ENCODE data around the gene NPC1L1. TPM values are rescaled to one million over a fixed set of nuclear protein-coding genes. Genes with fewer than 3 reads are reported as not detected.

The NPC1L1 gene
- total and polyA plus RNA-seq, 2 of the 13 experiments (the other 11 are each of a cell fraction or from before 2014, with no cell fraction given): 4.8 to 14.5 TPM

DNA sequence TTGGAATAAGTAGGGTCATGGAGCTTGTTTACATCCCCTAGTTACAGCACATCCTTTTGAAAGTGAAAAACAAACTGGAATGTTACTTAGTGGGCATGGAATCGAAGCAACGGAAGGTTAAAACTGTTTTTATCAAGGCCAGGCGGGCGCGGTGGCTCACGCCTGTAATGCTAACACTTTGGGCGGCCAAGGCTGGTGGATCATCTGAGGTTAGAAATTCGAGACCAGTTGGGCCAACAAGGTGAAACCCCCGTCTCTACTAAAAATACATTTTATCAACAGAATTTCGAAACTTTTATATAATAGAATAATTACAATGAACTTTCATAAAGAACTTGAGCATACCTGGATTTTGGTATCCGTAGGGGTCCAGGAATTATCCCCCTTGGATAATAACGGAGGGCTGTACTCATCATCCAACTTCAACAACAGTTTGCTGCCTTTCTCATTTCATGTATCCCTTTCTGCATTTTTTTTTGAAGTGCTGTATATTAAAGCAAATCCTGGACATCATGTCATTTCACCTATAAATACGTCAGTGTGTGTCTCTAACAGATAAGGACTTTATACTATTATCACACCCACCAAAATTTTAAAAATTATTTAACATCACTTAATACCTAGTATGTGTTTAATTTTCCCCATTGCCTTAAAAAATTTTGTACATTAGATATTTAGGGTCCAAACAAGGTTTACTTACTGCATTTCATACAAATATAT, 42.2 kb upstream of the NPC1L1 start:
- Histone ChIP-seq H3K27ac (ENCODE audit: extremely low read length, insufficient read depth, low read length) (no peak overlapping the region), H3K27me3 (ENCODE audit: control insufficient read depth in 1 of 2, insufficient read depth in 2 of 2, low read length in 2 of 2) (peaks cover 0 to 11% of the 10 kb centered on the region in 2 experiments; a peak in 1 of 5 replicates), H3K79me2 (ENCODE audit: insufficient read depth, low read length) (peaks cover 23% of the 10 kb centered on the region), H3K4me1 (ENCODE audit: insufficient read depth, low read length) (peaks cover 37% of the 10 kb centered on the region), H2AFZ (ENCODE audit: low read length) (no peak overlapping the region), H3K9me3 (ENCODE audit: low read length) (no peaks in the 10 kb centered on the region), H3K4me2 (ENCODE audit: low read depth, low read length) (peak overlapping the region; percentile 71), H4K20me1 (ENCODE audit: insufficient read depth, low read length) (no peaks in the 10 kb centered on the region), H3K36me3 (replicated peaks in 1 of 2; ENCODE audit: control insufficient read depth in 1 of 2, insufficient read depth in 2 of 2, low read length in 2 of 2) (peaks cover 8 to 12% of the 10 kb centered on the region in 2 experiments; a peak in 4 of 5 replicates), H3K4me3 (replicated peaks in 1 of 3; ENCODE audit: insufficient read depth in 1 of 3, low read depth in 2 of 3, low read length in 3 of 3) (peak overlapping the region; percentile 57 to 80 (median 62); a peak in 5 of 6 replicates), H3K9ac (ENCODE audit: insufficient read depth, low read depth, low read length) (peak overlapping the region; percentile 76)
- in situ Hi-C loops (cut with HindIII; ENCODE audit: extremely low pct_ligation_motif_present, low pct_unique_long_range_greater_than_20kb) (loop anchor here (25.0 kb wide), 1 partner anchor 179 kb away; no protein-coding TSS in a partner anchor), intact Hi-C loops (cut with micrococcal nuclease; ENCODE audit: unreplicated experiment) (no loop called here)
- no TSS peak for BruUV-seq (replicated peaks)
- 0 out of 2 replicates have a peak, but pooled peaks have one; percentile 12 for TF ChIP-seq ZNF224 (CRISPR knock-in tag; IDR thresholded peaks at IDR 0.05)
- TF ChIP-seq WIZ (CRISPR knock-in tag; IDR thresholded peaks at IDR 0.05): no peak
- 0 out of 2 replicates have a peak, but pooled peaks have one; percentile 11 for TF ChIP-seq ZBTB38 (CRISPR knock-in tag; IDR thresholded peaks at IDR 0.05)
- no peak for FAIRE-seq
- DNase-seq (ENCODE audit: low spot score): no peak
- POLR2A ChIA-PET: interaction anchor here (0.6 to 3.0 kb wide), 8 partner anchors 8 to 389 kb away, joined by 3 to 34 read pairs (median 10); partner anchors contain the start of genes DDX56, H2AZ2 and OGDH
- ATAC-seq: no peak
- CTCF ChIA-PET (ENCODE audit: low intra/inter-chr PET ratio, low total read pairs): no interaction called here
- 98% methylated on average over 13 of the region's 13 CpGs for WGBS (ENCODE audit: low lambda C conversion rate)

DNA sequence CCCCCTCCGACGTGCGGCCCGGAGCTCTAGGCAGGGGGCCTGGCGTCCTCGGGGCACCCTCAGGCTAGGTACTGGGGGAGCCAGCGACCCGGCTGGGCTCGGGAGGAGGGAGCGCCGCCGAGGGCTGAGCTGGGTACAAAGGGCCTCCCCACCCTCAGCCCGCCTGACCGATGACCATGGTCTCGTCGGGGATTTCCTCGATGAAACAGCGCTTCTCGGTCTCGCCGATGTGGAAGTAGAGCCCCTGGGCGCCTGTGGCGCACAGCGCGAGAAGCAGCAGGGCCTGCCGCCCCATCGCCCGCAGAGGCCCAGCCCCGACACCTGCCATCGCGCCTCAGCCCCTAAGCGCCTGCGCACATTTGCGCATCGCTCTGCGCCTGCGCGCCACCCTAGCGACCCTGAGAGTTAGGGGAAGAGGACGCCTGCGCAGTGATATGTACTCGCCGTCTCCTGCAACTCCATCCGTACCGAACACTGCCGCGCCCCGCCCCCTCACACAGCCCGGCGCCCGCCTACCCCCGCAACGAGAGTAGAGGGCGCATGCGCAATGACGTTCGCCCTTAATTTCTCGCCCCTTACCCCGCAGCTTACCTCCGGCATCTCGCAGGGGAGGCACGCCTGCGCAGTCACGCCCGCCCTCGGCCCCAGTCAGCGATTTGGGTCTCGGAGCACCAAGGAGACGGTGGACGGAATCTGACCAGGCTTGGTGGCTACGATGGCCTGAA, 40.9 kb upstream of the NPC1L1 start, which contains the start of gene TMED4:
Gene TMED4, minus strand, starts transcription at position 353 of the 725 bp plus-strand sequence. Its CDS starts 25 bp downstream, at position 328.
- CTCF ChIA-PET (ENCODE audit: low intra/inter-chr PET ratio, low total read pairs): no interaction called here
- H3K4me2 ChIP-seq (ENCODE audit: low read depth, low read length): peak within 1 kb of the TSS; percentile 98
- in situ Hi-C loops (cut with HindIII; ENCODE audit: extremely low pct_ligation_motif_present, low pct_unique_long_range_greater_than_20kb): loop anchor here (25.0 kb wide), 1 partner anchor 180 kb away; no protein-coding TSS in a partner anchor
- TF ChIP-seq, protein P1, sequence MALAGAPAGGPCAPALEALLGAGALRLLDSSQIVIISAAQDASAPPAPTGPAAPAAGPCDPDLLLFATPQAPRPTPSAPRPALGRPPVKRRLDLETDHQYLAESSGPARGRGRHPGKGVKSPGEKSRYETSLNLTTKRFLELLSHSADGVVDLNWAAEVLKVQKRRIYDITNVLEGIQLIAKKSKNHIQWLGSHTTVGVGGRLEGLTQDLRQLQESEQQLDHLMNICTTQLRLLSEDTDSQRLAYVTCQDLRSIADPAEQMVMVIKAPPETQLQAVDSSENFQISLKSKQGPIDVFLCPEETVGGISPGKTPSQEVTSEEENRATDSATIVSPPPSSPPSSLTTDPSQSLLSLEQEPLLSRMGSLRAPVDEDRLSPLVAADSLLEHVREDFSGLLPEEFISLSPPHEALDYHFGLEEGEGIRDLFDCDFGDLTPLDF (CRISPR knock-in tag; IDR thresholded peaks at IDR 0.05): peak; percentile 51; the same call in 1 of the 2 replicates
- TF ChIP-seq ZEB1 (IDR thresholded peaks at IDR 0.05; ENCODE audit: insufficient replicate concordance, low read depth): no peak
- TF ChIP-seq ZSCAN25 (CRISPR knock-in tag; IDR thresholded peaks at IDR 0.05): no peak; the same call in 1 of the 2 replicates
- peak; percentile 95 for TF ChIP-seq ZNF891 (CRISPR knock-in tag; IDR thresholded peaks at IDR 0.05)
- no peak for TF ChIP-seq ZBTB21 (CRISPR knock-in tag; IDR thresholded peaks at IDR 0.05)
- TF ChIP-seq, protein P2, sequence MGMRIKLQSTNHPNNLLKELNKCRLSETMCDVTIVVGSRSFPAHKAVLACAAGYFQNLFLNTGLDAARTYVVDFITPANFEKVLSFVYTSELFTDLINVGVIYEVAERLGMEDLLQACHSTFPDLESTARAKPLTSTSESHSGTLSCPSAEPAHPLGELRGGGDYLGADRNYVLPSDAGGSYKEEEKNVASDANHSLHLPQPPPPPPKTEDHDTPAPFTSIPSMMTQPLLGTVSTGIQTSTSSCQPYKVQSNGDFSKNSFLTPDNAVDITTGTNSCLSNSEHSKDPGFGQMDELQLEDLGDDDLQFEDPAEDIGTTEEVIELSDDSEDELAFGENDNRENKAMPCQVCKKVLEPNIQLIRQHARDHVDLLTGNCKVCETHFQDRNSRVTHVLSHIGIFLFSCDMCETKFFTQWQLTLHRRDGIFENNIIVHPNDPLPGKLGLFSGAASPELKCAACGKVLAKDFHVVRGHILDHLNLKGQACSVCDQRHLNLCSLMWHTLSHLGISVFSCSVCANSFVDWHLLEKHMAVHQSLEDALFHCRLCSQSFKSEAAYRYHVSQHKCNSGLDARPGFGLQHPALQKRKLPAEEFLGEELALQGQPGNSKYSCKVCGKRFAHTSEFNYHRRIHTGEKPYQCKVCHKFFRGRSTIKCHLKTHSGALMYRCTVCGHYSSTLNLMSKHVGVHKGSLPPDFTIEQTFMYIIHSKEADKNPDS (CRISPR knock-in tag; IDR thresholded peaks at IDR 0.05): no peak; the same call in 1 of the 2 replicates
- no peak for TF ChIP-seq IKZF1 (IDR thresholded peaks at IDR 0.05)
- no peak; the same call in 1 of the 2 replicates for TF ChIP-seq ZNF773 (CRISPR knock-in tag; IDR thresholded peaks at IDR 0.05; ENCODE audit: borderline replicate concordance)
- peak; percentile 53; the same call in 1 of the 2 replicates for TF ChIP-seq ISL2 (CRISPR knock-in tag; IDR thresholded peaks at IDR 0.05)
- no peak for TF ChIP-seq ZNF292 (CRISPR knock-in tag; IDR thresholded peaks at IDR 0.05; ENCODE audit: borderline replicate concordance, low read depth)

More for the DNA sequence above, 40.9 kb upstream of the NPC1L1 start, which contains the start of gene TMED4:
- Histone ChIP-seq H3K4me1 (ENCODE audit: insufficient read depth, low read length) (peaks cover 32% of the 10 kb centered on the region), H4K20me1 (ENCODE audit: insufficient read depth, low read length) (no peaks in the 10 kb centered on the region), H3K27me3 (ENCODE audit: control insufficient read depth in 1 of 2, insufficient read depth in 2 of 2, low read length in 2 of 2) (peaks cover 0 to 11% of the 10 kb centered on the region in 2 experiments; a peak in 1 of 5 replicates), H3K9ac (ENCODE audit: insufficient read depth, low read depth, low read length) (peak within 1 kb of the TSS; percentile 90), H3K36me3 (replicated peaks in 1 of 2; ENCODE audit: control insufficient read depth in 1 of 2, insufficient read depth in 2 of 2, low read length in 2 of 2) (peaks cover 9 to 16% of the 10 kb centered on the region in 2 experiments; a peak in 4 of 5 replicates), H3K9me3 (ENCODE audit: low read length) (no peaks in the 10 kb centered on the region), H3K79me2 (ENCODE audit: insufficient read depth, low read length) (peaks cover 23% of the 10 kb centered on the region), H3K4me3 (replicated peaks in 1 of 3; ENCODE audit: insufficient read depth in 1 of 3, low read depth in 2 of 3, low read length in 3 of 3) (peak within 1 kb of the TSS; percentile 60 to 87 (median 75)), H3K27ac (ENCODE audit: extremely low read length, insufficient read depth, low read length) (peak within 1 kb of the TSS; percentile 76), H2AFZ (ENCODE audit: low read length) (peak within 1 kb of the TSS; percentile 42)
- intact Hi-C loops (cut with micrococcal nuclease; ENCODE audit: unreplicated experiment): no loop called here
- POLR2A ChIA-PET: interaction anchor here (0.6 to 3.0 kb wide), 22 partner anchors 9 to 674 kb away, joined by 3 to 34 read pairs (median 4); partner anchors contain the start of genes DDX56, H2AZ2, OGDH and PURB
- ATAC-seq (peak; percentile 90), DNase-seq (ENCODE audit: low spot score) (peak; percentile 96), FAIRE-seq (peak; percentile 76)
- BruUV-seq (replicated peaks): no TSS peak
- no CpG with 5 or more reads among the region's 71 CpGs for WGBS (ENCODE audit: low lambda C conversion rate)

All from HepG2 (cell line).